ENCODE measurements around the gene TMEM101.
"Not testable (repeated sequence)": the region's sequence is repeated elsewhere in the genome, so short reads cannot be mapped to it uniquely, and the experiment has no call there.

- not testable (repeated sequence) for TF ChIP-seq CTCF (optimal IDR thresholded peaks at IDR 0.05 in 1 of 3, IDR thresholded peaks at IDR 0.05 in 1 of 3, conservative IDR thresholded peaks at IDR 0.05 in 1 of 3; ENCODE audit: extremely low read depth in 1 of 3, insufficient read depth in 2 of 3, low read length in 3 of 3); EZH2 (IDR thresholded peaks at IDR 0.05; ENCODE audit: low read length)
Measured at GRCh38 chr17:43961292-43961691, 53.5 kb downstream of the TMEM101 start.
